Adrenal gland (tissue), 5 donors: ENCODE data around the gene SERPINA4.

ENCODE experiments used
- POLR2A ChIP-seq, 2 donors: fragments of 450-650 bp; IDR thresholded peaks; one replicate each; pipeline ENCODE4 v1.6.1; 2017; ENCODE audit warnings: antibody characterized with exemption in 2 of 2, mild to moderate bottlenecking in 2 of 2, moderate library complexity in 1 of 2
- TF ChIP-seq, protein P1 (sequence below), 6 experiments: fragments of 450-650 bp in 4 of 6; fragments of 200-600 bp in 2 of 6; sonication (generic) in 1 of 6; IDR thresholded peaks; 1 replicate in 5 of 6; 2 replicates in 1 of 6; pipeline versions ENCODE4 v1.5.1 to v1.8.0; 2016 to 2021; ENCODE audit warnings: antibody characterized with exemption in 6 of 6, mild to moderate bottlenecking in 2 of 6, moderate library complexity in 1 of 6
- donor health status: DM: no; HTN: no; CAD: no.

DNA sequence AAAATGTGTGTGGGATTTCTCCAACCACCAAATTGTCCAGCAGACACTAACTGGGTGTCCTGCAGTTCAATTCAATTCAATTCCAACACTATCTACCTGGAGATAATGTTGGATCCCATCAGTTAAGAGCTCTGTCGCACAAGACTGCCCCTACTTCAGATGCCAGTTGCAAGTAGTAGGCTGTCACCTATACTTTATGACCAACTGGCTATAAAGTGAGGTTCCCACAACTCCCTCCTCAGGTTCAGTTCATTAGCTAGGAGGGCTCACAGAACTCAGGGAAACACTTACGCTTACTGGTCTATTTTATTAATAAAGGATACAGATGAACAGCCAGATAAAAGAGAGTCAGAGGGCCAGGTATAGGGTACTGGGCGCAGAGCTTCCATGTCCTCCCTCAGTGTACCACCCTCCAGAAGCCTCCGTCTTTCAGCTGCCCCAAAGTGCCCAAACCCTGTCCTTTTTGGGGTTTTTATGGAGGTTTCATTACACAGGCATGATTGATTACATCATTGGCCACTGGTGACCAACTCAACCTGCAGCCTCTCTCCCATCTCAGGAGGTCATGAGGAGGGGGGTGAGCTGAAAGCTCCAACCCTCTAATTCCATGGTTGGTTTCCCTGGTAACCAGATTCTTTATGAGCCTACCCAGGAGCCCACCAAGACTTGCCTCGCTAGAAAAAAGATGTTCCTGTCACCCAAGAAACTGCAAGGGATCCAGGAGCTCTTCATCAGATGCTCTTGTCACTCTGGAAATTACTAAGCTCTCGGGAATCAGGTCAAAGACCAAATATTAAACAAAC lies 12.4 kb downstream of the SERPINA4 start:
- no peak for TF ChIP-seq POLR2A (IDR thresholded peaks at IDR 0.05)
- TF ChIP-seq, protein P1, sequence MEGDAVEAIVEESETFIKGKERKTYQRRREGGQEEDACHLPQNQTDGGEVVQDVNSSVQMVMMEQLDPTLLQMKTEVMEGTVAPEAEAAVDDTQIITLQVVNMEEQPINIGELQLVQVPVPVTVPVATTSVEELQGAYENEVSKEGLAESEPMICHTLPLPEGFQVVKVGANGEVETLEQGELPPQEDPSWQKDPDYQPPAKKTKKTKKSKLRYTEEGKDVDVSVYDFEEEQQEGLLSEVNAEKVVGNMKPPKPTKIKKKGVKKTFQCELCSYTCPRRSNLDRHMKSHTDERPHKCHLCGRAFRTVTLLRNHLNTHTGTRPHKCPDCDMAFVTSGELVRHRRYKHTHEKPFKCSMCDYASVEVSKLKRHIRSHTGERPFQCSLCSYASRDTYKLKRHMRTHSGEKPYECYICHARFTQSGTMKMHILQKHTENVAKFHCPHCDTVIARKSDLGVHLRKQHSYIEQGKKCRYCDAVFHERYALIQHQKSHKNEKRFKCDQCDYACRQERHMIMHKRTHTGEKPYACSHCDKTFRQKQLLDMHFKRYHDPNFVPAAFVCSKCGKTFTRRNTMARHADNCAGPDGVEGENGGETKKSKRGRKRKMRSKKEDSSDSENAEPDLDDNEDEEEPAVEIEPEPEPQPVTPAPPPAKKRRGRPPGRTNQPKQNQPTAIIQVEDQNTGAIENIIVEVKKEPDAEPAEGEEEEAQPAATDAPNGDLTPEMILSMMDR (IDR thresholded peaks at IDR 0.05) = no peak
